Common myeloid progenitor, CD34-positive (primary cell): ENCODE measurements around the gene SCUBE2.
"Not testable (repeated sequence)": the region's sequence is repeated elsewhere in the genome, so short reads cannot be mapped to it uniquely, and the experiment has no call there.

Experiments used
- CTCF ChIA-PET: fragments of 350-600 bp; sonication (Branson Sonifier 250); formaldehyde crosslinking; loops from one replicate; lab custom pipeline; 2021; ENCODE audit warnings: antibody characterized with exemption; lab: Charles Lee
- POLR2A ChIA-PET: fragments of 350-600 bp; sonication (Branson Sonifier 250); formaldehyde crosslinking; loops from one replicate; lab custom pipeline; 2021; ENCODE audit warnings: antibody characterized with exemption; lab: Charles Lee
- DNase-seq, 3 donors: peaks; one replicate each; pipeline versions ENCODE4 v3.0.0 to v3.0.0-alpha.2; 2013
- H3K27ac ChIP-seq, 2 experiments: 1 replicate in 1 of 2; 2 replicates in 1 of 2; pipeline ENCODE4 v1.7.0; 2013; ENCODE audit warnings: inconsistent platforms in 2 of 2, low read length in 2 of 2, mild to moderate bottlenecking in 2 of 2, low read depth in 1 of 2, moderate library complexity in 1 of 2; ENCODE audit not compliant: severe bottlenecking in 2 of 2, insufficient read depth in 1 of 2, poor library complexity in 1 of 2
- H3K27me3 ChIP-seq, 5 experiments: replicated peaks in 2 of 5; 1 replicate in 3 of 5; 2 replicates in 2 of 5; pipeline versions ENCODE4 v1.6.1 to v1.7.0; 2013; ENCODE audit warnings: low read length in 4 of 5, mild to moderate bottlenecking in 2 of 5, moderate library complexity in 2 of 5, inconsistent platforms in 1 of 5; ENCODE audit not compliant: insufficient read depth in 5 of 5, control insufficient read depth in 4 of 5
- H3K36me3 ChIP-seq, 4 experiments: 1 replicate in 2 of 4; 2 replicates in 2 of 4; pipeline versions ENCODE4 v1.6.1 to v1.7.0; 2013; ENCODE audit warnings: low read length in 3 of 4, control low read depth in 1 of 4, mild to moderate bottlenecking in 1 of 4; ENCODE audit not compliant: control insufficient read depth in 4 of 4, insufficient read depth in 4 of 4
- H3K4me1 ChIP-seq, 4 experiments: 1 replicate in 3 of 4; 2 replicates in 1 of 4; pipeline versions ENCODE4 v1.6.1 to v1.7.1; 2013; ENCODE audit warnings: low read length in 3 of 4, mild to moderate bottlenecking in 3 of 4, control low read depth in 1 of 4, inconsistent platforms in 1 of 4, moderate library complexity in 1 of 4; ENCODE audit not compliant: control insufficient read depth in 4 of 4, insufficient read depth in 4 of 4; ENCODE audit errors: control extremely low read depth in 1 of 4
- H3K4me3 ChIP-seq, 7 experiments: 1 replicate in 4 of 7; 2 replicates in 3 of 7; pipeline versions ENCODE4 v1.5.1 to v1.7.0; 2013; ENCODE audit warnings: mild to moderate bottlenecking in 7 of 7, low read length in 6 of 7, moderate library complexity in 6 of 7, inconsistent platforms in 2 of 7, low read depth in 2 of 7, control low read depth in 1 of 7; ENCODE audit not compliant: insufficient read depth in 4 of 7, control insufficient read depth in 1 of 7; ENCODE audit errors: extremely low read depth in 1 of 7
- H3K9me3 ChIP-seq, 5 experiments: 1 replicate in 4 of 5; 2 replicates in 1 of 5; pipeline versions ENCODE4 v1.6.1 to v1.7.1; 2013; ENCODE audit warnings: low read length in 4 of 5, mild to moderate bottlenecking in 2 of 5, inconsistent platforms in 1 of 5, low read depth in 1 of 5, moderate library complexity in 1 of 5; ENCODE audit not compliant: control insufficient read depth in 4 of 5, insufficient read depth in 2 of 5; ENCODE audit errors: control extremely low read depth in 1 of 5
- WGBS: methylation state at CpG from one replicate; pipeline ENCODE4 v1.1.5; 2013; ENCODE audit not compliant: insufficient coverage; 5-methylcytosine and 5-hydroxymethylcytosine counted together

Gene SCUBE2

GRCh38 chr11:9109858-9110731 lies 18.7 kb upstream of the SCUBE2 start:
- H3K27me3 ChIP-seq: no peaks in the 10 kb centered on the region
- 100% methylated on average over 1 of the region's 3 CpGs for WGBS
- peaks cover 0 to 19% (median 6%) of the 10 kb centered on the region in 5 experiments for H3K9me3 ChIP-seq
- H3K4me3 ChIP-seq: no peak overlapping the region
- no peaks in the 10 kb centered on the region for H3K4me1 ChIP-seq
- ChIA-PET POLR2A (interaction anchor here (0.6 kb wide), 2 partner anchors 12 to 198 kb away, joined by 3 to 5 read pairs; no protein-coding TSS in a partner anchor), CTCF (interaction anchor here (0.9 to 1.9 kb wide), 5 partner anchors 12 to 27 kb away, joined by 4 to 7 read pairs (median 4); no protein-coding TSS in a partner anchor)
- H3K36me3 ChIP-seq: no peaks in the 10 kb centered on the region
- no peak for DNase-seq
- H3K27ac ChIP-seq: no peak overlapping the region

- DNase-seq: no peak
- H3K9me3 ChIP-seq: no peaks in the 10 kb centered on the region
- no peak overlapping the region for H3K27ac ChIP-seq
- H3K36me3 ChIP-seq: no peaks in the 10 kb centered on the region
- H3K4me1 ChIP-seq: peaks cover 0 to 5% (median 2%) of the 10 kb centered on the region in 4 experiments
- CTCF ChIA-PET: interaction anchor here (0.8 to 1.6 kb wide), 2 partner anchors 9 to 12 kb away, joined by 3 to 5 read pairs; no protein-coding TSS in a partner anchor
- no peaks in the 10 kb centered on the region for H3K27me3 ChIP-seq
- POLR2A ChIA-PET: interaction anchor here (0.5 kb wide), 1 partner anchor 31 kb away, joined by 3 read pairs; no protein-coding TSS in a partner anchor
- no peak overlapping the region for H3K4me3 ChIP-seq
- WGBS: 97% methylated on average over 7 of the region's 7 CpGs
These were observed 13.2 kb upstream of the SCUBE2 start for GRCh38 chr11:9104580-9104979.

GRCh38 chr11:9103542-9104276 lies 12.3 kb upstream of the SCUBE2 start:
- H3K27ac ChIP-seq: no peak overlapping the region
- H3K27me3 ChIP-seq: no peaks in the 10 kb centered on the region
- no peak for DNase-seq
- peaks cover 0 to 8% (median 2%) of the 10 kb centered on the region in 4 experiments for H3K4me1 ChIP-seq
- no peaks in the 10 kb centered on the region for H3K36me3 ChIP-seq
- ChIA-PET CTCF (interaction anchor here (0.9 to 1.6 kb wide), 3 partner anchors 9 to 91 kb away, joined by 3 to 5 read pairs (median 3); no protein-coding TSS in a partner anchor), POLR2A (no interaction called here)
- no peaks in the 10 kb centered on the region for H3K9me3 ChIP-seq
- H3K4me3 ChIP-seq: no peak overlapping the region
- WGBS: 98% methylated on average over 6 of the region's 7 CpGs

GRCh38 chr11:9099617-9100016 lies 8.2 kb upstream of the SCUBE2 start:
- H3K9me3 ChIP-seq: no peaks in the 10 kb centered on the region
- H3K36me3 ChIP-seq: no peaks in the 10 kb centered on the region
- DNase-seq: peak in 2 of 3 donors; percentile 24 to 64
- no peak overlapping the region for H3K27ac ChIP-seq
- H3K4me3 ChIP-seq: no peak overlapping the region
- CTCF ChIA-PET: interaction anchor here (1.4 kb wide), 1 partner anchor 38 kb away, joined by 4 read pairs; no protein-coding TSS in a partner anchor
- H3K4me1 ChIP-seq: peaks cover 0 to 8% (median 2%) of the 10 kb centered on the region in 4 experiments
- 17% methylated on average over 1 of the region's 4 CpGs for WGBS
- H3K27me3 ChIP-seq: no peaks in the 10 kb centered on the region
- POLR2A ChIA-PET: no interaction called here

GRCh38 chr11:9098455-9098854 lies 7.1 kb upstream of the SCUBE2 start:
- H3K4me1 ChIP-seq, H3K4me3 ChIP-seq, POLR2A ChIA-PET, H3K27me3 ChIP-seq, H3K36me3 ChIP-seq, H3K9me3 ChIP-seq, H3K27ac ChIP-seq, DNase-seq: not testable (repeated sequence)
- CTCF ChIA-PET: interaction anchor here (0.7 to 1.5 kb wide), 4 partner anchors 13 to 39 kb away, joined by 3 to 5 read pairs (median 4); no protein-coding TSS in a partner anchor
- WGBS: no CpG with 5 or more reads among the region's 2 CpGs

GRCh38 chr11:9097186-9097943 lies 6.0 kb upstream of the SCUBE2 start:
- H3K27me3 ChIP-seq, H3K27ac ChIP-seq, DNase-seq, H3K4me1 ChIP-seq, H3K36me3 ChIP-seq, H3K9me3 ChIP-seq, H3K4me3 ChIP-seq, POLR2A ChIA-PET: not testable (repeated sequence)
- CTCF ChIA-PET: interaction anchor here (0.7 to 1.5 kb wide), 6 partner anchors 14 to 43 kb away, joined by 3 to 5 read pairs (median 3); no protein-coding TSS in a partner anchor
- WGBS: 97% methylated on average over 19 of the region's 23 CpGs
